ENCODE results near the gene MBD5.

- TF ChIP-seq, protein P1, sequence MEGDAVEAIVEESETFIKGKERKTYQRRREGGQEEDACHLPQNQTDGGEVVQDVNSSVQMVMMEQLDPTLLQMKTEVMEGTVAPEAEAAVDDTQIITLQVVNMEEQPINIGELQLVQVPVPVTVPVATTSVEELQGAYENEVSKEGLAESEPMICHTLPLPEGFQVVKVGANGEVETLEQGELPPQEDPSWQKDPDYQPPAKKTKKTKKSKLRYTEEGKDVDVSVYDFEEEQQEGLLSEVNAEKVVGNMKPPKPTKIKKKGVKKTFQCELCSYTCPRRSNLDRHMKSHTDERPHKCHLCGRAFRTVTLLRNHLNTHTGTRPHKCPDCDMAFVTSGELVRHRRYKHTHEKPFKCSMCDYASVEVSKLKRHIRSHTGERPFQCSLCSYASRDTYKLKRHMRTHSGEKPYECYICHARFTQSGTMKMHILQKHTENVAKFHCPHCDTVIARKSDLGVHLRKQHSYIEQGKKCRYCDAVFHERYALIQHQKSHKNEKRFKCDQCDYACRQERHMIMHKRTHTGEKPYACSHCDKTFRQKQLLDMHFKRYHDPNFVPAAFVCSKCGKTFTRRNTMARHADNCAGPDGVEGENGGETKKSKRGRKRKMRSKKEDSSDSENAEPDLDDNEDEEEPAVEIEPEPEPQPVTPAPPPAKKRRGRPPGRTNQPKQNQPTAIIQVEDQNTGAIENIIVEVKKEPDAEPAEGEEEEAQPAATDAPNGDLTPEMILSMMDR (IDR thresholded peaks at IDR 0.05), result no peak
- no peak for TF ChIP-seq POLR2A (IDR thresholded peaks at IDR 0.05)
Observed at GRCh38 chr2:148486655-148487054, 465.8 kb downstream of the MBD5 start.
